ENCODE data around the gene IPCEF1. TPM values are rescaled to one million over a fixed set of nuclear protein-coding genes. Genes with fewer than 3 reads are reported as not detected.

Gene IPCEF1
- total and polyA plus RNA-seq, 2 of the 4 experiments (the other 2 are of a cell fraction), result under 0.01 to 0.03 TPM

DNA sequence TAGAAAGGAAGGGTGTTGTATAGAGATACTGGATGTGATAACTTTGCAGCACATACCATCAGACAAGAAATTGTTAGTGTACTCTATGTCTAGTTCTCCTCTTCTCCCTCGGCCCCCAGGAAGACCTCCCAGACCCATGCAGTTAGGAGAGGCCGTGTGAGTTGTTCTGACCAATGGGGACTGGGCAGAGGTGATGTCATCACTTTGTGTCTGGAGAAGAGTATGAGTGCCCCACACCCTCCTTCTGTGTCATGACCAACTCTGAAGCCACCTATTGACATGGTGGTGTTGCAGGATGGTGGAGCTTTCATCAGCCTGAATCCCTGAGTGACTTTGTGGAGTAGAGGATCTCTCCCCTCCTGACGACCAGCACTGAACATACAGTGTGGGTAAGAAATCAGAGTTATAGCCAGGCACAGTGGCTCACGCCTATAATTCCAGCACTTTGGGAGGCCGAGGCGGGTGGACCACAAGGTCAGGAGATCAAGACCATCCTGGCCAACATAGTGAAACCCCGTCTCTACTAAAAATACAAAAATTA, 72.2 kb downstream of the IPCEF1 start (continued):
- TF ChIP-seq MXI1 (IDR thresholded peaks at IDR 0.05; ENCODE audit: borderline replicate concordance, low read depth, low read length), result no peak
- no peak for TF ChIP-seq SMC3 (IDR thresholded peaks at IDR 0.05; ENCODE audit: low read depth, low read length)
- no peak for TF ChIP-seq FOS (IDR thresholded peaks at IDR 0.05; ENCODE audit: low read depth, low read length)

DNA sequence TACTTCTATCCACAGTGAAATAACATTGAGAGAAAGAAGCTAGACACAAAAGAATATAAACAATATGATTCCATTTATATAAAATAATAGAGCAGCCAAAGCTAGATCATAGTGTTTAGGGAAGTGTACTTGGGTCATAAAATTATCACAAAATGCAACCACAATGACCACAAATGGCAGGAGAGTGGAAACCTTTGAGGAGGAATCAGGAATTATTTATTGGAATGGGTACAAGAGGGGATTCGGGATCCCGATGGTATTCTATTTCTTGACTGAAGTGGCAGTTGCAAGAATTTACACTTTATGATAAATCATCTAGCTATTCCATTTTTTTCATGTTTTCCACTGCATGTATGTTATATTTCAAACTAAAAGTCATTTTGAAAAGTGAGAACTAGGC, 76.1 kb downstream of the IPCEF1 start:
- in situ Hi-C loops (cut with MboI; ENCODE audit: low sequenced_read_pairs), result no loop called here
- TF ChIP-seq MXI1 (IDR thresholded peaks at IDR 0.05; ENCODE audit: borderline replicate concordance, low read depth, low read length) (no peak), CEBPB (IDR thresholded peaks at IDR 0.05; ENCODE audit: low read depth, low read length) (no peak), RFX5 (IDR thresholded peaks at IDR 0.05; ENCODE audit: low read depth, low read length) (no peak), CHD1 (IDR thresholded peaks at IDR 0.05; ENCODE audit: low read depth, low read length) (no peak), MAZ (IDR thresholded peaks at IDR 0.05; ENCODE audit: borderline replicate concordance, low read depth, low read length) (no peak), RCOR1 (IDR thresholded peaks at IDR 0.05; ENCODE audit: insufficient replicate concordance, low read length) (no peak), SMC3 (IDR thresholded peaks at IDR 0.05; ENCODE audit: low read depth, low read length) (no peak), NFE2L2 (IDR thresholded peaks at IDR 0.05; ENCODE audit: low read depth, low read length) (no peak), BHLHE40 (IDR thresholded peaks at IDR 0.05; ENCODE audit: low read depth, low read length) (no peak), CTCF (conservative IDR thresholded peaks at IDR 0.05; ENCODE audit: low read depth, low read length) (no peak), FOS (IDR thresholded peaks at IDR 0.05; ENCODE audit: low read depth, low read length) (no peak), MAFK (IDR thresholded peaks at IDR 0.05; ENCODE audit: low read depth, low read length) (no peak), POLR2A (IDR thresholded peaks at IDR 0.05; ENCODE audit: low read depth, low read length) (no peak), RAD21 (IDR thresholded peaks at IDR 0.05; ENCODE audit: low read length) (no peak)
- TF ChIP-seq, protein P1, sequence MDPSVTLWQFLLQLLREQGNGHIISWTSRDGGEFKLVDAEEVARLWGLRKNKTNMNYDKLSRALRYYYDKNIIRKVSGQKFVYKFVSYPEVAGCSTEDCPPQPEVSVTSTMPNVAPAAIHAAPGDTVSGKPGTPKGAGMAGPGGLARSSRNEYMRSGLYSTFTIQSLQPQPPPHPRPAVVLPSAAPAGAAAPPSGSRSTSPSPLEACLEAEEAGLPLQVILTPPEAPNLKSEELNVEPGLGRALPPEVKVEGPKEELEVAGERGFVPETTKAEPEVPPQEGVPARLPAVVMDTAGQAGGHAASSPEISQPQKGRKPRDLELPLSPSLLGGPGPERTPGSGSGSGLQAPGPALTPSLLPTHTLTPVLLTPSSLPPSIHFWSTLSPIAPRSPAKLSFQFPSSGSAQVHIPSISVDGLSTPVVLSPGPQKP (IDR thresholded peaks at IDR 0.05; ENCODE audit: borderline replicate concordance, low read depth, low read length), result no peak

More for the DNA sequence above, 76.1 kb downstream of the IPCEF1 start:
- Histone ChIP-seq H2BK120ac (ENCODE audit: low read depth, low read length) (no peak overlapping the region), H3K4ac (ENCODE audit: low read depth, low read length) (no peak overlapping the region), H2AK9ac (replicated peaks; ENCODE audit: low read depth, low read length, poor library complexity) (no peak overlapping the region), H2BK20ac (ENCODE audit: low read depth, low read length) (no peak overlapping the region), H3K18ac (ENCODE audit: low read depth, low read length) (no peak overlapping the region), H3K9ac (ENCODE audit: low read depth, low read length) (no peak overlapping the region), H4K5ac (ENCODE audit: low read depth, low read length) (no peak overlapping the region), H4K20me1 (ENCODE audit: insufficient read depth, low read length) (no peaks in the 10 kb centered on the region), H3K36me3 (ENCODE audit: control insufficient read depth, insufficient read depth, low read length) (no peaks in the 10 kb centered on the region), H3K9me1 (ENCODE audit: insufficient read depth, low read length) (no peaks in the 10 kb centered on the region), H3K9me3 (ENCODE audit: control insufficient read depth, insufficient read depth, low read length) (0 out of 2 replicates have a peak, but pooled peaks cover 3% of the 10 kb centered on the region), H3K27me3 (ENCODE audit: control insufficient read depth, insufficient read depth, low read length) (no peaks in the 10 kb centered on the region), H3K4me1 (ENCODE audit: control insufficient read depth, insufficient read depth, low read length) (peaks cover 3% of the 10 kb centered on the region), H3K23ac (ENCODE audit: low read depth, low read length) (no peak overlapping the region), H2AK5ac (ENCODE audit: low read depth, low read length) (no peak overlapping the region), H3K27ac (ENCODE audit: insufficient read depth, low read length) (no peak overlapping the region), H2AFZ (replicated peaks; ENCODE audit: low read length, poor library complexity) (no peak overlapping the region), H4K91ac (ENCODE audit: insufficient read depth, low read depth, low read length) (no peak overlapping the region), H2BK15ac (ENCODE audit: low read depth, low read length) (no peak overlapping the region), H3K79me1 (ENCODE audit: low read depth in 1 of 2, low read length in 2 of 2) (no peaks in the 10 kb centered on the region), H3K4me2 (ENCODE audit: low read depth, low read length) (no peak overlapping the region), H3K56ac (ENCODE audit: extremely low read depth, insufficient read depth, low read length) (no peak overlapping the region), H3K4me3 (ENCODE audit: insufficient read depth, low read depth, low read length) (no peak overlapping the region), H3K14ac (replicated peaks; ENCODE audit: low read depth, low read length) (no peak overlapping the region), H4K8ac (ENCODE audit: low read depth in 2 of 2, low read length in 2 of 2) (no peak overlapping the region), H2BK5ac (ENCODE audit: low read depth, low read length, poor library complexity, severe bottlenecking) (no peak overlapping the region)
- ChIA-PET CTCF (no interaction called here), POLR2A (ENCODE audit: unreplicated experiment) (interaction anchor here (0.7 kb wide), 1 partner anchor 153 kb away, joined by 5 read pairs; no protein-coding TSS in a partner anchor)
- DNase-seq (no peak), ATAC-seq (ENCODE audit: low read depth) (no peak)
- intact Hi-C loops (cut with micrococcal nuclease) (no loop called here), dilution Hi-C loops (cut with HindIII; ENCODE audit: low sequenced_read_pairs, unreplicated experiment) (no loop called here)
- WGBS, 2 experiments (ENCODE audit: extremely low coverage in 2 of 2, insufficient read length in 1 of 2), result no CpG with 5 or more reads among the region's 2 CpGs
- BruUV-seq (replicated peaks), result no TSS peak
